HG02678 (cell line): Measurements from ENCODE around the gene MCRIP2.

Experiments used
- ATAC-seq: cut with Tn5 transposase; IDR thresholded peaks from one replicate; pipeline ENCODE4 v1.9.1; 2021; ENCODE audit warnings: mild to moderate bottlenecking, moderate library complexity; ENCODE audit not compliant: unreplicated experiment

MCRIP2 gene

GRCh38 chr16:694187-694862, 52.7 kb downstream of the MCRIP2 start:
- ATAC-seq = no peak

- ATAC-seq = no peak
Measured at GRCh38 chr16:694863-695354, 53.3 kb downstream of the MCRIP2 start.

GRCh38 chr16:695355-696089, 53.9 kb downstream of the MCRIP2 start:
- no peak for ATAC-seq
